DOHH2 (cell line): ENCODE measurements around the gene ALKAL2.
"Not testable (repeated sequence)": the region's sequence is repeated elsewhere in the genome, so short reads cannot be mapped to it uniquely, and the experiment has no call there.

Source experiments
- CTCF ChIP-seq: fragments of 200-600 bp; sonication (generic); IDR thresholded peaks from one replicate; pipeline ENCODE4 v1.5.1; 2014; ENCODE audit warnings: antibody characterized with exemption, mild to moderate bottlenecking, low read depth, low read length; ENCODE audit not compliant: poor library complexity, severe bottlenecking
- EZH2phosphoT487 ChIP-seq: fragments of 200-600 bp; sonication (generic); IDR thresholded peaks from 2 replicates; pipeline ENCODE4 v1.6.1; 2017; ENCODE audit warnings: borderline replicate concordance, mild to moderate bottlenecking, antibody characterized with exemption, low read length, moderate library complexity, mixed read lengths

GRCh38 chr2:336949-337348 lies 49.1 kb upstream of the ALKAL2 start:
- TF ChIP-seq CTCF, EZH2phosphoT487: not testable (repeated sequence)
